ENCODE measurements around the gene KCTD20.
"Not testable (repeated sequence)": the region's sequence is repeated elsewhere in the genome, so short reads cannot be mapped to it uniquely, and the experiment has no call there.

KCTD20 gene

GRCh38 chr6:36442671-36443470 is at the start of gene KCTD20, which contains the start of gene PXT1:
TSS of gene KCTD20 (plus strand) at chr6:36443000. CDS start at chr6:36470098, 27,098 bp downstream.
TSS of gene PXT1 (minus strand) at chr6:36442854. CDS start at chr6:36426082, 16,772 bp downstream.
- peak; percentile 69 to 82 for DNase-seq (ENCODE audit: low read depth in 2 of 2)

GRCh38 chr6:36399970-36400369 is 42.8 kb upstream of the KCTD20 start:
- DNase-seq (ENCODE audit: low read depth in 2 of 2): no peak

GRCh38 chr6:36402481-36402880 is 40.3 kb upstream of the KCTD20 start:
- no peak for DNase-seq (ENCODE audit: low read depth in 2 of 2)

GRCh38 chr6:36404164-36404563 is 38.6 kb upstream of the KCTD20 start:
- DNase-seq (ENCODE audit: low read depth in 2 of 2): no peak

GRCh38 chr6:36409718-36410117 is 33.1 kb upstream of the KCTD20 start:
- DNase-seq (ENCODE audit: low read depth in 2 of 2): not testable (repeated sequence)

- no peak for DNase-seq (ENCODE audit: low read depth in 2 of 2)
Measured at GRCh38 chr6:36413489-36414480, 29.0 kb upstream of the KCTD20 start.

GRCh38 chr6:36414481-36414880 is 28.3 kb upstream of the KCTD20 start:
- no peak for DNase-seq (ENCODE audit: low read depth in 2 of 2)

GRCh38 chr6:36418558-36418957 is 24.2 kb upstream of the KCTD20 start:
- DNase-seq (ENCODE audit: low read depth in 2 of 2): no peak

- no peak for DNase-seq (ENCODE audit: low read depth in 2 of 2)
Measured at GRCh38 chr6:36419310-36419709, 23.5 kb upstream of the KCTD20 start.

GRCh38 chr6:36422714-36423100 is 20.1 kb upstream of the KCTD20 start:
- no peak for DNase-seq (ENCODE audit: low read depth in 2 of 2)

GRCh38 chr6:36423101-36423824 is 19.5 kb upstream of the KCTD20 start:
- peak; percentile 95 to 97 for DNase-seq (ENCODE audit: low read depth in 2 of 2)

- no peak for DNase-seq (ENCODE audit: low read depth in 2 of 2)
Measured at GRCh38 chr6:36426622-36427021, 16.2 kb upstream of the KCTD20 start.

- no peak for DNase-seq (ENCODE audit: low read depth in 2 of 2)
Measured at GRCh38 chr6:36428911-36429310, 13.9 kb upstream of the KCTD20 start.

GRCh38 chr6:36430351-36430750 is 12.4 kb upstream of the KCTD20 start:
- no peak for DNase-seq (ENCODE audit: low read depth in 2 of 2)

- DNase-seq (ENCODE audit: low read depth in 2 of 2): no peak
Measured at GRCh38 chr6:36431197-36431596, 11.6 kb upstream of the KCTD20 start.

- no peak for DNase-seq (ENCODE audit: low read depth in 2 of 2)
Measured at GRCh38 chr6:36432151-36432671, 10.6 kb upstream of the KCTD20 start.

GRCh38 chr6:36436466-36436865 is 6.3 kb upstream of the KCTD20 start:
- no peak for DNase-seq (ENCODE audit: low read depth in 2 of 2)

GRCh38 chr6:36441307-36441894 is 1.4 kb upstream of the KCTD20 start:
- peak; percentile 69 to 73 for DNase-seq (ENCODE audit: low read depth in 2 of 2)

- no peak for DNase-seq (ENCODE audit: low read depth in 2 of 2)
Measured at GRCh38 chr6:36442103-36442670, 613 bp upstream of the KCTD20 start.
